ENCODE results near the gene PPP1R1C.

DNA sequence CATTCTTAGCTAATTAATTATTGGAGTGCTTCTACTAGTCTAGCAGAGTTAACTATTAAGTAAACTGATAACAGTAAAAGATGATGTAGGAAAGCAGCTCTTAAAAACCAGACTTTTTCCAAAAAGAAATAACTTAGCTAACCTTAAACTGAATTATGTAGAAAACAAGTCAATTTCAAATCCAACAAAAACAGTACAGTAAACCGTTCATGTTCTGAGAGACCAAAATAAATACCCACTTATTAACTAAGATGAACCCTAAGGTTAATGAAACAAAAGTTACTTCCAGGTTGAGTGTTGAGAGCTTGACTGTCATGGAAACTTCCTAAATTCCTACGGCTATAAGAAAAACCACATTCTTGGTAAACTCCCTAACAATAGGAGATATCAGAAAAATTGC, 181.2 kb downstream of the PPP1R1C start:
- TF ChIP-seq, protein P1, sequence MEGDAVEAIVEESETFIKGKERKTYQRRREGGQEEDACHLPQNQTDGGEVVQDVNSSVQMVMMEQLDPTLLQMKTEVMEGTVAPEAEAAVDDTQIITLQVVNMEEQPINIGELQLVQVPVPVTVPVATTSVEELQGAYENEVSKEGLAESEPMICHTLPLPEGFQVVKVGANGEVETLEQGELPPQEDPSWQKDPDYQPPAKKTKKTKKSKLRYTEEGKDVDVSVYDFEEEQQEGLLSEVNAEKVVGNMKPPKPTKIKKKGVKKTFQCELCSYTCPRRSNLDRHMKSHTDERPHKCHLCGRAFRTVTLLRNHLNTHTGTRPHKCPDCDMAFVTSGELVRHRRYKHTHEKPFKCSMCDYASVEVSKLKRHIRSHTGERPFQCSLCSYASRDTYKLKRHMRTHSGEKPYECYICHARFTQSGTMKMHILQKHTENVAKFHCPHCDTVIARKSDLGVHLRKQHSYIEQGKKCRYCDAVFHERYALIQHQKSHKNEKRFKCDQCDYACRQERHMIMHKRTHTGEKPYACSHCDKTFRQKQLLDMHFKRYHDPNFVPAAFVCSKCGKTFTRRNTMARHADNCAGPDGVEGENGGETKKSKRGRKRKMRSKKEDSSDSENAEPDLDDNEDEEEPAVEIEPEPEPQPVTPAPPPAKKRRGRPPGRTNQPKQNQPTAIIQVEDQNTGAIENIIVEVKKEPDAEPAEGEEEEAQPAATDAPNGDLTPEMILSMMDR (IDR thresholded peaks at IDR 0.05), result no peak
- no peak for TF ChIP-seq POLR2A (IDR thresholded peaks at IDR 0.05)

Measured in testis (tissue), 2 donors.